HCT116 (cell line): ENCODE measurements around the gene KCNA4. TPM values are rescaled to one million over a fixed set of nuclear protein-coding genes. Genes with fewer than 3 reads are reported as not detected.

Experiments
- ATAC-seq: fragments of 200-7000 bp; cut with Tn5 transposase; 2 replicates; pipeline ENCODE4 v1.9.1; 2020; ENCODE audit warnings: mild to moderate bottlenecking, moderate library complexity
- BruUV-seq: library from RNA; stranded (reverse); fragments of 400-500 nt; replicated peaks from 2 replicates; lab custom pipeline; 2021; lab: Mats Ljungman, UMichigan
- CTCF ChIA-PET: fragments of 300-600 bp; sonication (Branson Sonifier 250); formaldehyde crosslinking; loops from one replicate; lab custom pipeline; 2021; ENCODE audit warnings: antibody characterized with exemption; lab: Charles Lee
- POLR2A ChIA-PET: fragments of 300-600, 350-600 bp; sonication (Branson Sonifier 250); formaldehyde crosslinking; loops from one replicate; lab custom pipeline; 2021; ENCODE audit warnings: antibody characterized with exemption; lab: Charles Lee
- RAD21 ChIA-PET, 2 experiments: fragments of 300-600 bp; sonication (Branson Sonifier 250); formaldehyde crosslinking; loops; one replicate each; lab custom pipeline; 2023; ENCODE audit warnings: low total read pairs in 2 of 2; ENCODE audit not compliant: uncharacterized antibody in 2 of 2, unreplicated experiment in 2 of 2, low non-redundant PET in 1 of 2; lab: Charles Lee
- DNase-seq: peaks from one replicate; pipeline ENCODE4 v3.0.0-alpha.2; 2010; ENCODE audit warnings: low read depth, low spot score
- H2AFZ ChIP-seq: fragments of 200-600 bp; shearing (Covaris generic), sonication (generic); 2 replicates; pipeline ENCODE4 v1.6.1; 2017; ENCODE audit warnings: low read depth, mixed run types, mixed read lengths, antibody characterized with exemption, low read length; ENCODE audit not compliant: poor library complexity, severe bottlenecking
- H3K27ac ChIP-seq: 2 replicates; pipeline ENCODE4 v1.5.1; 2012; ENCODE audit warnings: low read depth, low read length
- H3K27me3 ChIP-seq: fragments of 200-600 bp; sonication (generic); 2 replicates; pipeline ENCODE4 v1.6.1; 2016; ENCODE audit warnings: mixed run types, low read length, mixed read lengths; ENCODE audit not compliant: insufficient read depth
- H3K36me3 ChIP-seq, 2 experiments: fragments of 200-500 bp in 1 of 2; fragments of 200-600 bp in 1 of 2; sonication (Bioruptor generic) in 1 of 2; sonication (generic) in 1 of 2; 2 replicates each; pipeline versions ENCODE4 v1.5.1 to v1.6.1; 2014 to 2016; ENCODE audit warnings: low read length in 2 of 2, inconsistent platforms in 1 of 2, mixed read lengths in 1 of 2, mixed run types in 1 of 2; ENCODE audit not compliant: insufficient read depth in 2 of 2, control insufficient read depth in 1 of 2
- H3K4me1 ChIP-seq, 2 experiments: fragments of 200-600 bp in 1 of 2; sonication (generic) in 1 of 2; 2 replicates each; pipeline versions ENCODE4 v1.5.1 to v1.6.1; 2012 to 2017; ENCODE audit warnings: low read length in 2 of 2, inconsistent platforms in 1 of 2, mild to moderate bottlenecking in 1 of 2, mixed read lengths in 1 of 2, mixed run types in 1 of 2, moderate library complexity in 1 of 2; ENCODE audit not compliant: insufficient read depth in 2 of 2, control insufficient read depth in 1 of 2
- H3K4me2 ChIP-seq: fragments of 200-600 bp; sonication (generic); 2 replicates; pipeline ENCODE4 v1.6.1; 2017; ENCODE audit warnings: mixed run types, low read length, mixed read lengths
- H3K4me3 ChIP-seq, 2 experiments: fragments of 200-600 bp in 1 of 2; sonication (generic) in 1 of 2; replicated peaks in 1 of 2; 2 replicates each; pipeline ENCODE4 v1.5.1; 2011 to 2016; ENCODE audit warnings: low read length in 2 of 2, control low read depth in 1 of 2, low read depth in 1 of 2, mild to moderate bottlenecking in 1 of 2, mixed read lengths in 1 of 2, mixed run types in 1 of 2
- H3K79me2 ChIP-seq: fragments of 200-600 bp; sonication (generic); 2 replicates; pipeline ENCODE4 v1.6.1; 2017; ENCODE audit warnings: mild to moderate bottlenecking, mixed run types, low read length, moderate library complexity, mixed read lengths; ENCODE audit not compliant: insufficient read depth
- H3K9ac ChIP-seq: fragments of 200-600 bp; sonication (generic); 2 replicates; pipeline ENCODE4 v1.6.1; 2016; ENCODE audit warnings: low read length, mixed read lengths
- H3K9me2 ChIP-seq: fragments of 200-600 bp; sonication (generic), shearing (Covaris generic); 2 replicates; pipeline ENCODE4 v1.6.1; 2017; ENCODE audit warnings: mixed run types, mild to moderate bottlenecking, moderate library complexity; ENCODE audit not compliant: insufficient read depth
- H3K9me3 ChIP-seq, 2 experiments: fragments of 200-500 bp in 1 of 2; fragments of 200-600 bp in 1 of 2; sonication (Bioruptor generic) in 1 of 2; sonication (generic) in 1 of 2; 2 replicates each; pipeline ENCODE4 v1.6.1; 2014 to 2017; ENCODE audit warnings: low read length in 2 of 2, mixed read lengths in 2 of 2, inconsistent platforms in 1 of 2, low read depth in 1 of 2, mild to moderate bottlenecking in 1 of 2, mixed run types in 1 of 2, moderate library complexity in 1 of 2; ENCODE audit not compliant: control insufficient read depth in 1 of 2, insufficient read depth in 1 of 2
- H4K20me1 ChIP-seq: fragments of 200-600 bp; sonication (generic), shearing (Covaris generic); 2 replicates; pipeline ENCODE4 v1.6.1; 2017; ENCODE audit warnings: mixed run types, mild to moderate bottlenecking, moderate library complexity; ENCODE audit not compliant: insufficient read depth
- ATF3 ChIP-seq: IDR thresholded peaks from 2 replicates; pipeline ENCODE4 v1.6.1; 2012
- CBX3 ChIP-seq: IDR thresholded peaks from 2 replicates; pipeline ENCODE4 v1.6.1; 2012; ENCODE audit warnings: low read depth
- CEBPB ChIP-seq: IDR thresholded peaks from 2 replicates; pipeline ENCODE4 v1.6.1; 2012; ENCODE audit warnings: low read depth
- EGR1 ChIP-seq: IDR thresholded peaks from 2 replicates; pipeline ENCODE4 v1.6.1; 2012; ENCODE audit warnings: low read depth
- ELF1 ChIP-seq: IDR thresholded peaks from 2 replicates; pipeline ENCODE4 v1.6.1; 2012; ENCODE audit warnings: low read depth, borderline replicate concordance
- EZH2 ChIP-seq: fragments of 200-600 bp; sonication (generic); IDR thresholded peaks from 2 replicates; pipeline ENCODE4 v1.6.1; 2017; ENCODE audit warnings: antibody characterized with exemption, mixed run types
- EZH2phosphoT487 ChIP-seq: fragments of 200-600 bp; IDR thresholded peaks from 2 replicates; pipeline ENCODE4 v1.6.1; 2018; ENCODE audit warnings: antibody characterized with exemption, borderline replicate concordance
- FOSL1 ChIP-seq: IDR thresholded peaks from 2 replicates; pipeline ENCODE4 v1.6.1; 2012; ENCODE audit warnings: low read depth
- JUND ChIP-seq: IDR thresholded peaks from 2 replicates; pipeline ENCODE4 v1.6.1; 2012
- MAX ChIP-seq: IDR thresholded peaks from 2 replicates; pipeline ENCODE4 v1.6.1; 2012
- POLR2AphosphoS5 ChIP-seq: IDR thresholded peaks from 2 replicates; pipeline ENCODE4 v1.6.1; 2011; ENCODE audit warnings: mild to moderate bottlenecking, low read depth, low read length, moderate library complexity
- RAD21 ChIP-seq: IDR thresholded peaks from 2 replicates; pipeline ENCODE4 v1.6.1; 2012; ENCODE audit warnings: low read depth, mild to moderate bottlenecking
- REST ChIP-seq: IDR thresholded peaks from 2 replicates; pipeline ENCODE4 v1.6.1; 2012; ENCODE audit warnings: low read depth
- SIN3A ChIP-seq: IDR thresholded peaks from 2 replicates; pipeline ENCODE4 v1.6.1; 2012; ENCODE audit warnings: low read depth
- SP1 ChIP-seq: IDR thresholded peaks from 2 replicates; pipeline ENCODE4 v1.6.1; 2012; ENCODE audit warnings: low read depth
- SRF ChIP-seq: IDR thresholded peaks from 2 replicates; pipeline ENCODE4 v1.6.1; 2012; ENCODE audit warnings: low read depth
- TCF7L2 ChIP-seq: IDR thresholded peaks from 2 replicates; pipeline ENCODE4 v1.7.0; 2011; ENCODE audit warnings: borderline replicate concordance, inconsistent platforms; ENCODE audit not compliant: insufficient read depth, insufficient read length; ENCODE audit errors: extremely low read depth
- YY1 ChIP-seq: IDR thresholded peaks from 2 replicates; pipeline ENCODE4 v1.6.1; 2011; ENCODE audit warnings: low read length, low read depth, moderate library complexity, mild to moderate bottlenecking; ENCODE audit not compliant: insufficient replicate concordance; ENCODE audit errors: extremely low read depth
- ZBTB33 ChIP-seq: IDR thresholded peaks from 2 replicates; pipeline ENCODE4 v1.6.1; 2011; ENCODE audit warnings: mild to moderate bottlenecking, low read length, moderate library complexity; ENCODE audit not compliant: insufficient replicate concordance; ENCODE audit errors: extremely low read depth
- ZFX ChIP-seq: fragments of 450-650 bp; IDR thresholded peaks from 2 replicates; pipeline ENCODE4 v1.6.1; 2017
- intact Hi-C: fragments of 100-400 bp; cut with micrococcal nuclease; formaldehyde crosslinking; loops from 2 replicates; pipeline ENCODE4 v1.10.0; 2022
- total RNA-seq: library from RNA; stranded (reverse); gene quantifications from one replicate; pipeline ENCODE4 v1.2.1, GENCODE V29; 2021; ENCODE audit not compliant: unreplicated experiment

The KCNA4 gene
- total RNA-seq, 1 experiment from 2014 or later: not detected

DNA sequence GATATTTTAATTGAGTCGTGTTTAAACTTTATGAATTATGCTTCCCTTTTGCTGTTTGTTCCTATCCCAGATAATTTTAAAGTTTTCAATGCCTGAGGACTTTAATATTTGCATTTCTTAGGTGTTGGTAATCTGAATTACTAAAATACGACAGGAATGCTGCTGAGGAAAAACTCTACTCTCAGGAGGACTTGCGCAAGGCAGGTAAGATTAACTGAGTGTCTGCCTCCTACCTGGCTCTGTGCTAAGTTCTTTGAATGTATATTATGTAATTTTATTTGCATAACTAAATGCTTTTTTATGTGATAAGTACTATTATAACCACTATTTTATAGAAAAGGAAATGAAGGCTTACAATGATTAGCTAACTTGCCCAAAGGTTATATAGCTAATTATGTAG, 2.7 kb upstream of the KCNA4 start:
- RAD21 ChIA-PET: no interaction called here
- Histone ChIP-seq H3K27me3 (no peaks in the 10 kb centered on the region), H3K4me1 (no peaks in the 10 kb centered on the region), H4K20me1 (no peaks in the 10 kb centered on the region), H3K9me3 (peaks cover 0 to 10% of the 10 kb centered on the region in 2 experiments; a peak in 1 of 4 replicates), H3K9me2 (no peaks in the 10 kb centered on the region), H3K79me2 (no peaks in the 10 kb centered on the region), H3K27ac (no peak overlapping the region), H3K9ac (no peak overlapping the region), H3K36me3 (no peaks in the 10 kb centered on the region), H2AFZ (no peak overlapping the region), H3K4me2 (no peak overlapping the region), H3K4me3 (no peak overlapping the region)
- POLR2A ChIA-PET: no interaction called here
- no peak for DNase-seq
- ATAC-seq: no peak
- CTCF ChIA-PET: no interaction called here
- intact Hi-C loops: no loop called here
- no peak for TF ChIP-seq ZFX
- no peak for TF ChIP-seq SIN3A
- no peak for TF ChIP-seq TCF7L2
- TF ChIP-seq CEBPB: no peak
- TF ChIP-seq POLR2AphosphoS5: no peak
- no peak for TF ChIP-seq SRF
- no peak for TF ChIP-seq REST
- no peak for TF ChIP-seq YY1
- no peak for TF ChIP-seq RAD21
- TF ChIP-seq EGR1: no peak
- no peak for TF ChIP-seq ZBTB33
- no peak for TF ChIP-seq CBX3
- no peak for TF ChIP-seq ELF1
- TF ChIP-seq MAX: no peak
- no peak for TF ChIP-seq EZH2phosphoT487
- TF ChIP-seq ATF3: no peak
- no peak for TF ChIP-seq JUND
- TF ChIP-seq FOSL1: no peak
- no peak for TF ChIP-seq SP1
- TF ChIP-seq EZH2: no peak
- no TSS peak for BruUV-seq
